Neural cell (in vitro differentiated cells): ENCODE measurements around the gene FLII.

Experiments
- CTCF ChIP-seq: fragments of 450-650 bp; IDR thresholded peaks from 2 replicates; pipeline ENCODE4 v1.5.1; 2014; ENCODE audit warnings: antibody characterized with exemption, mild to moderate bottlenecking, moderate library complexity; ENCODE audit not compliant: poor library complexity, severe bottlenecking
- EP300 ChIP-seq: fragments of 450-650 bp; conservative IDR thresholded peaks from 2 replicates; pipeline ENCODE4 v1.6.1; 2014; ENCODE audit warnings: antibody characterized with exemption, mild to moderate bottlenecking, moderate library complexity; ENCODE audit not compliant: poor library complexity, severe bottlenecking
- EZH2 ChIP-seq: fragments of 200-600, 300-800 bp; shearing (Covaris generic), sonication (generic); IDR thresholded peaks from 2 replicates; pipeline ENCODE4 v1.6.1; 2014; ENCODE audit warnings: antibody characterized with exemption, low read length, borderline replicate concordance, mild to moderate bottlenecking; ENCODE audit not compliant: insufficient read depth, poor library complexity, severe bottlenecking
- POLR2AphosphoS5 ChIP-seq: IDR thresholded peaks from 2 replicates; pipeline ENCODE4 v1.6.1; 2012
- RAD21 ChIP-seq: fragments of 450-650 bp; conservative IDR thresholded peaks from 2 replicates; pipeline ENCODE4 v1.6.1; 2014; ENCODE audit warnings: antibody characterized with exemption, mild to moderate bottlenecking, moderate library complexity
- REST ChIP-seq: IDR thresholded peaks from 2 replicates; pipeline ENCODE4 v1.6.1; 2012; ENCODE audit warnings: borderline replicate concordance
- SMC3 ChIP-seq: fragments of 450-650 bp; conservative IDR thresholded peaks from 2 replicates; pipeline ENCODE4 v1.6.1; 2014; ENCODE audit warnings: antibody characterized with exemption, mild to moderate bottlenecking, moderate library complexity; ENCODE audit not compliant: poor library complexity
- TAF1 ChIP-seq: IDR thresholded peaks from 2 replicates; pipeline ENCODE4 v1.6.1; 2012; ENCODE audit warnings: low read depth

DNA sequence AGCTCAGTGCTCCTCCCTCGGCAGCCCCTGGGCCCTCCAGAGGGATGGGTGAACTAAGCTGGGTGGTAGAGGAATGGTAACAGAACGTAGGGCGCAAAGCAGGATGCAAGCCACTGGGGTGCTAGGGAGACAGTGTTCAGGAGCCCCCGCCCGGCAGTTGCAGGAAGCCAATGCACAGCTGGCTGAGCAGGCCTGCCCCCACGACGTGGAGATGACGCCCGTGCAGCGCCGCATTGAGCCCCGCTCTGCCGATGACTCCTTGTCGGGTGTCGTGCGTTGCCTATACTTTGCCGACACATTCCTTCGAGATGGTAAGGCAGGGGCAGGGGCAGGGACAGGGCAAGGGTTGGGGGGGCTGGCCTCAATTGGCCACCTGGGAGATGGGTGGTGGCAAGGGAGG, 20.2 kb downstream of the FLII start:
- no peak for TF ChIP-seq EZH2
- no peak for TF ChIP-seq CTCF
- TF ChIP-seq POLR2AphosphoS5: no peak
- TF ChIP-seq TAF1: no peak
- TF ChIP-seq SMC3: no peak
- no peak for TF ChIP-seq EP300
- TF ChIP-seq RAD21: no peak
- no peak for TF ChIP-seq REST
